HG03442 (cell line): ENCODE measurements around the gene ARHGAP12.

Experiments used
- ATAC-seq: cut with Tn5 transposase; IDR thresholded peaks from one replicate; pipeline ENCODE4 v1.9.1; 2021; ENCODE audit warnings: mild to moderate bottlenecking, moderate library complexity; ENCODE audit not compliant: unreplicated experiment

ARHGAP12 gene

DNA sequence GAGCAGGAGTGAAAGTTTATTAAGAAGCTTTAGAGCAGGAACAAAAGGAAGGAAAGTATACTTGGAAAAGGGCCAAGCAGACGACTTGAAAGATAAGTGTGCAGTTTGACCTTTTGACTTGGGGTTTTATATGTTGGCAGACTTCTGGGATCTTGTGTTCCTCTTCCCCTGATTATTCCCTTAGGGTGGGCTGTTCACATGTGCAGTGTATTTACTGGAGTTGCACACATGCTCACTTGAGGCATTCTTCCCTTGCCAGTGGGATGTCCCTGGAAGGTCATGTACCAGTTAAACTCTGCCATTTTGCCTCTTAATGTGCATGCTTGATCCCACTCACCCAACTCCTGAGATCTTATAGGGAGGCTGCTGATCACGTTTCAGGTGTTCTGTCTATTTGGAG lies 23.4 kb upstream of the ARHGAP12 start:
- no peak for ATAC-seq

GRCh38 chr10:31949266-31949665 lies 20.6 kb upstream of the ARHGAP12 start:
- no peak for ATAC-seq

- no peak for ATAC-seq
Observed at GRCh38 chr10:31948021-31948420, 19.4 kb upstream of the ARHGAP12 start.

- no peak for ATAC-seq
Observed at GRCh38 chr10:31947144-31947926, 18.7 kb upstream of the ARHGAP12 start.

GRCh38 chr10:31945392-31945791 lies 16.8 kb upstream of the ARHGAP12 start:
- ATAC-seq, result no peak

DNA sequence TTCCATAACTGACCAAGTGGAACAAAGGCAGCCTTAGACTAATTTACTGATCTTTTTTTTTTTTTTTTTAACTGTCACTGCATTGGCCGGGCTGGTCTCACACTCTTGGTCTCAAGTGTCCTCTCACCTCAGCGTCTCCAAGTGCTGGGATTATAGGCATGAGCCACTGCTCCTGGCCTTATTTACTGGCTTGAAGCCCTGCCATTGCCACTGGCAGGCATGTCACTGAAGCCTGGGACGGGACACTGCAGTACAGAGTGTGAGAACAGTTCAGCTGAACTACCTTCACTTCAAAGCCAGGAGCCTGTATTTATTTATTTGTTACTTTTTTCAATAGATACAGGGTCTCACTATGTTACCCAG lies 15.4 kb upstream of the ARHGAP12 start:
- ATAC-seq, result no peak

DNA sequence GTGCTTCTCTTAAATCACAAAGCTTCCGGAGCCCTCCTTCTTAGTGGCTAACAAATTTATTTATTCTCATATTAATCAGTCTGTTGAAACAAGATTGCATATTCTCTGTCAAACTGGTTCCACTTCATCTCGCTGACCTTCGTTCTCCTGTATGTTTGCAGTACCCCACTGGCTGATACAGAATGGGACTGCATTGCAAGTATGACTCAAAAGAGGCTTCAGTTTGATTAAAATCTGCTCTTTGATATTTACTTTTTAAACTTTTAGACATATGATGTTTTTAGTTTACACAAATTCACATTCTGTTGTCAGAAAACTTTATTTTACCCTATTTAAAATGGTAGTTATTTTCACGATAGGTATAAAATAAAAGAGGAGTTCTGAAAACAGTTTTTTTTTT lies 14.3 kb upstream of the ARHGAP12 start:
- ATAC-seq, result no peak

DNA sequence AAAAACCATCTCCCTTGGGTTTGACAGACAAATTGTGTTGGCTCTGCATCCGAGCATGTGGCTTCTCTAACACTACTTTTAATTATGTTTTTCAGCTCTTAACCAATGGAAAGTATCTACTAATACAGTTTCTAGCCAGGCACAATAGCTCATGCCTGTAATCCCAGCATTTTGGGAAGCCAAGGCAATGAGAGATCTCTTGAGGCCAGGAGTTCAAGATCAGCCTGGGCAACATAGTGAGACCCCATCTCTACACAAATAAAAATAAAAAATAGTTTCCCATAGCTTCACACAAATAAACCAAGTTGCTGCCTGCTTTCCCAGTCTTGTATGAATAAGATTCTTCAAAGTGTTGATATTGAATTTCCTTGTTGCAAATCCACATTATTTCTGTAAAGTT lies 13.8 kb upstream of the ARHGAP12 start:
- ATAC-seq, result no peak

DNA sequence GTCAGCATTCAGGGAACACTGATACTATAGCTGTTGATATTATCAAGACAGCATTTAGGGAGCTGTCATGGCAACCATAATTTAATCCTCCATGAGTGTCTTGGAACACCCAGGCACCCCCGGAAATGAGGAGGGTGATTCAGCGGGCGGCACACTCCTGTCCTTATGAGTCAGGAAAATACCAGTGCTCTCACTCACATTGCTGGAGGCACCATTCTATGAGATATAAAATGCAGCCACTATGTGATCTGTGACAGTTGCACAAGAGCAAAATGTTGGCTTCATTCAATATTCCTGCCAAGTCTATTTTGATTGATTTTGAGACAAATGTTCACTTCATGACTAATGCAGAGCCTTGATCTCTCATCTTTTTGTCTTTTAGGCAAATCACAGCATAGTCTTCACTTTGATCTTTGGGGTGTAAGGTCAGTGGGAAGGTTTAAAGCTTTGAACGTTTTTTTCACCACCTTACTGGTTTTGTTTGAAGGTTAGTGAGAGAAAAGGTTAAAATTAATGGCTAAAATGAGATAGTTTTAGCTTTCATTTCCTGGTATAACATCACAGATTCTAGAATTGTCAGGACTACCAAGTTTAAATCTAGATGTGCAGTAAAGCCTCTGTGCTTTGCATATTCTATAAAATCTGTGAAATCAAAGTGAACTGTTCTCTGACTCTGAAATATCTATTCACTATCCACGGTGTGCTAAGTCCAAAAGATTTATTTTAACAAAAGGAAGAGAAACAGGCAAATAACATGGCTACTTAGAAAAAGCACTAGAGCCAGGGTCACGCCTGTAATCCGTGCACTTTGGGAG lies 12.4 kb upstream of the ARHGAP12 start:
- no peak for ATAC-seq

- ATAC-seq, result no peak
Observed at GRCh38 chr10:31939797-31940708, 11.4 kb upstream of the ARHGAP12 start.

GRCh38 chr10:31937371-31937770 lies 8.7 kb upstream of the ARHGAP12 start:
- ATAC-seq, result no peak

- ATAC-seq, result no peak
Observed at GRCh38 chr10:31936933-31937332, 8.3 kb upstream of the ARHGAP12 start.

DNA sequence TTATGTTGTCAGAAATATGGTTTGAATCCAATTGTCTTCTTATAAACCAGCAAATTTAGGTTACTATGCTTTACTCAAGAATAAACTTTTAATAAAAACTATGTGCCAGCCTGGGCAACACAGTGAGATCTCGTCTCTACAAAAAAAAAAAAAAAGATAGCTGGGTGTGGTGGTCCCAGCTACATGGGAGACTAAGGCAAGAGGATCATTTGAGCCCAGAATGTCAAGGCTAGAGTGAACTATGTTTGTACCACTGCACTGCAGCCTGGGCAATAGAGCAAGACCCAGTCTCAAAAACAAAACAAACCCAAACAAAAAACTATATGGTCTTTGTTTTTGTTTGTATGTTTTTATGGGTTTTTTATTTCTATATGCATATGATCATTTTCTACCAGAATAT lies 7.5 kb upstream of the ARHGAP12 start:
- ATAC-seq, result no peak

- no peak for ATAC-seq
Observed at GRCh38 chr10:31935678-31936077, 7.0 kb upstream of the ARHGAP12 start.

DNA sequence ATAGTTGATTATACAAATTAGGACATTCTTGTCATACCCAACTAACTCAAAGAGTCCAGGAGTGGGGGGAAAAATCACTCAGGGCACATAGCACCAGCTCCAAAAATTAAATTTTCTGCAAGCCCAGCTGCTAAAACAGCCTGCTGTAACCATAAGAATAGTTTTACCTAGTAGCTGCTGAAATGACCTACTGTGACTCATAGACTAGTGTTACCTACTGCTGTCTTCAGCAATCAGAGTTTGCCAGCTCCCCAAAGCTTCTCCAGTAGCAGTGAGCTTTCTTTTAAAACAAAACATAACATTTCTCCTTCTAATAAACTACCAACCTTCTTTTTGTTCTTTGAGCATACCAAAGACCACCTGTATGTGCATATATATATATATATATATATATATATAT lies 4.2 kb upstream of the ARHGAP12 start:
- ATAC-seq, result no peak

GRCh38 chr10:31930856-31931255 lies 2.2 kb upstream of the ARHGAP12 start:
- no peak for ATAC-seq

- peak; percentile 24 for ATAC-seq
Observed at GRCh38 chr10:31930023-31930751, 1.6 kb upstream of the ARHGAP12 start.

GRCh38 chr10:31929261-31930022 lies 811 bp upstream of the ARHGAP12 start:
- peak; percentile 18 for ATAC-seq

- peak; percentile 29 for ATAC-seq
Observed at GRCh38 chr10:31927884-31928548, 615 bp downstream of the ARHGAP12 start.
